PC-9 (cell line): ENCODE results near the gene DENND1A. TPM values are rescaled to one million over a fixed set of nuclear protein-coding genes. Genes with fewer than 3 reads are reported as not detected.

Experiments
- BruUV-seq: library from RNA; stranded (reverse); fragments of 400-500 nt; replicated peaks from 2 replicates; lab custom pipeline; 2021; lab: Mats Ljungman, UMichigan
- CTCF ChIA-PET: fragments of 300-600 bp; sonication (Branson Sonifier 250); formaldehyde crosslinking; loops from one replicate; lab custom pipeline; 2022; ENCODE audit warnings: antibody characterized with exemption; lab: Charles Lee
- POLR2A ChIA-PET: fragments of 300-600 bp; sonication (Branson Sonifier 250); formaldehyde crosslinking; loops from one replicate; lab custom pipeline; 2022; ENCODE audit warnings: antibody characterized with exemption; ENCODE audit not compliant: unreplicated experiment; lab: Charles Lee
- DNase-seq, 2 experiments: peaks; one replicate each; pipeline versions ENCODE4 v3.0.0 to v3.0.0-alpha.2; 2015 to 2022; ENCODE audit warnings: mixed read lengths in 1 of 2
- H2AFZ ChIP-seq: fragments of 200-600 bp; sonication (generic); 2 replicates; pipeline ENCODE4 v1.8.1; 2017; ENCODE audit warnings: antibody characterized with exemption
- H3F3A ChIP-seq: fragments of 200-600 bp; sonication (generic); 2 replicates; pipeline ENCODE4 v1.8.1; 2017; ENCODE audit warnings: antibody characterized with exemption, mild to moderate bottlenecking, low read depth; ENCODE audit not compliant: insufficient read depth
- H3K27ac ChIP-seq: fragments of 200-600 bp; sonication (generic); 2 replicates; pipeline ENCODE4 v1.6.1; 2016; ENCODE audit warnings: mixed run types
- H3K27me3 ChIP-seq: fragments of 200-600 bp; sonication (generic); 2 replicates; pipeline ENCODE4 v1.6.1; 2016; ENCODE audit warnings: low read depth, mixed run types; ENCODE audit not compliant: insufficient read depth
- H3K36me3 ChIP-seq: fragments of 200-600 bp; sonication (generic); 2 replicates; pipeline ENCODE4 v1.6.1; 2016; ENCODE audit warnings: low read depth, mixed run types
- H3K4me1 ChIP-seq: fragments of 200-600 bp; sonication (generic); replicated peaks from 2 replicates; pipeline ENCODE4 v1.6.1; 2016; ENCODE audit warnings: mixed run types; ENCODE audit not compliant: insufficient read depth
- H3K4me2 ChIP-seq: fragments of 200-600 bp; sonication (generic); 2 replicates; pipeline ENCODE4 v1.6.1; 2017; ENCODE audit warnings: mixed run types
- H3K4me3 ChIP-seq: fragments of 200-600 bp; sonication (generic); 2 replicates; pipeline ENCODE4 v1.6.1; 2016; ENCODE audit warnings: mixed run types
- H3K79me2 ChIP-seq: fragments of 200-600 bp; sonication (generic); 2 replicates; pipeline ENCODE4 v1.6.1; 2017; ENCODE audit warnings: low read depth, mixed run types
- H3K9me2 ChIP-seq: fragments of 200-600 bp; sonication (generic); 2 replicates; pipeline ENCODE4 v1.8.1; 2017; ENCODE audit warnings: mild to moderate bottlenecking; ENCODE audit not compliant: insufficient read depth
- H3K9me3 ChIP-seq: fragments of 200-600 bp; sonication (generic); 2 replicates; pipeline ENCODE4 v1.8.1; 2016; ENCODE audit warnings: low read depth; ENCODE audit not compliant: insufficient read depth
- H4K20me1 ChIP-seq: fragments of 200-600 bp; sonication (generic); 2 replicates; pipeline ENCODE4 v1.8.1; 2017; ENCODE audit not compliant: insufficient read depth
- EZH2 ChIP-seq: fragments of 200-600 bp; sonication (generic); IDR thresholded peaks from 2 replicates; pipeline ENCODE4 v1.8.0; 2017; ENCODE audit warnings: antibody characterized with exemption, low read depth
- intact Hi-C: fragments of 100-400 bp; cut with micrococcal nuclease; formaldehyde crosslinking; loops from one replicate; pipeline ENCODE4 v1.10.0; 2022; ENCODE audit not compliant: unreplicated experiment
- total RNA-seq: library from RNA; stranded (reverse); gene quantifications from 2 replicates; pipeline ENCODE4 v1.2.3, GENCODE V29; 2021
- TF ChIP-seq, protein P1 (sequence below): fragments of 200-600 bp; sonication (generic); conservative IDR thresholded peaks from 2 replicates; pipeline ENCODE4 v1.6.1; 2017; ENCODE audit warnings: mixed run types, antibody characterized with exemption, mild to moderate bottlenecking, moderate library complexity

Gene DENND1A
- total RNA-seq, 1 experiment from 2014 or later, result 37.7 TPM

DNA sequence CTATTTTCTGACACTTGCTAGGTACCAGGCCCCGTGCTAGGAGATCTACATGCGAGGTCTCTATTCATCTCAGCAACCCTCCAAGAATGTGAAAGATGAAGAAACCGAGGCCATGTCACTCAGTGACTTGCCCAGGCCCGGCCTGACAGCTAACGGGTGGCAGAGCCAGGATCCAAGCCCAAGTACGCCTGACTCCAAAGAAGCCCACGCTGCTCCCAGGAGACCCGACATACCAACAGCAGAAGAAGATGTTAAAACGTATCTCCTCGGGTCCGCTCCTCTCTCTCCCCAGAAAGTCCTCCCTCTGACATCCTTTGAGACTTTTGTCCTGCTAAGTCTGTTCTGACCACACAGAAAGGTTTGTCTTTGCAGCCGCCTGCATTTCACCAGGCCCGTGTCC, 508.7 kb downstream of the DENND1A start:
- Histone ChIP-seq H3K4me3 (no peak overlapping the region), H3F3A (no peaks in the 10 kb centered on the region)

DNA sequence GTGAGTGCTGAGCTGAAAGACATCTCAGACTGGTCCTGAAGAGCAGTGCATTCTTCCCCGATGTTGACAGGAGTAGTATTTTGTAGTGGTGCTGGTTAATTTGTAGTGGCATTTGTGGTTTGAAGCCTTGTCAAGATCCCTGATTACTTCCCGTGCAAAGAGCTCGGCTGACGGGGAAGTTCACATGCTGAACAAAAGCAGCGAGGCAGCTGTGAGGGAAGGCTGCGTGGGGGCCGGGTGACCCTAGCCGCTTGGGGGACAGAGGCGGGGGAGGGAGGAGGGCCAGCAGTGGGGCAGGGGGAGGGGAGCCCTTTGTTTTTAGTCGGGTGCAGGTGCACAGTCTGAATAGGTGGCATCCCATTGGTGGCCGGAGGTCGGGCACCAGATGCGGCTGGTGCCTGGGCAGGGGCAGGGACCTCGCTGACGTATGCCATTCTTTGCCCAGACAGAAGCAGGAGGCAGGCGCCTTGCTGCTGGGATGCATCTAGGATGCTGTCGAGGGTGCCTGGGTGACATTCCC, 509.3 kb downstream of the DENND1A start:
- H3F3A ChIP-seq, result no peaks in the 10 kb centered on the region
- H4K20me1 ChIP-seq, result peaks cover 4% of the 10 kb centered on the region; the same call in 1 of the 2 replicates
- no peak overlapping the region for H3K27ac ChIP-seq
- no peaks in the 10 kb centered on the region for H3K36me3 ChIP-seq
- no TSS peak for BruUV-seq
- ChIA-PET POLR2A (no interaction called here), CTCF (no interaction called here)
- DNase-seq, result no peak
- no peak overlapping the region for H2AFZ ChIP-seq
- H3K4me3 ChIP-seq, result no peak overlapping the region
- TF ChIP-seq, protein P1, sequence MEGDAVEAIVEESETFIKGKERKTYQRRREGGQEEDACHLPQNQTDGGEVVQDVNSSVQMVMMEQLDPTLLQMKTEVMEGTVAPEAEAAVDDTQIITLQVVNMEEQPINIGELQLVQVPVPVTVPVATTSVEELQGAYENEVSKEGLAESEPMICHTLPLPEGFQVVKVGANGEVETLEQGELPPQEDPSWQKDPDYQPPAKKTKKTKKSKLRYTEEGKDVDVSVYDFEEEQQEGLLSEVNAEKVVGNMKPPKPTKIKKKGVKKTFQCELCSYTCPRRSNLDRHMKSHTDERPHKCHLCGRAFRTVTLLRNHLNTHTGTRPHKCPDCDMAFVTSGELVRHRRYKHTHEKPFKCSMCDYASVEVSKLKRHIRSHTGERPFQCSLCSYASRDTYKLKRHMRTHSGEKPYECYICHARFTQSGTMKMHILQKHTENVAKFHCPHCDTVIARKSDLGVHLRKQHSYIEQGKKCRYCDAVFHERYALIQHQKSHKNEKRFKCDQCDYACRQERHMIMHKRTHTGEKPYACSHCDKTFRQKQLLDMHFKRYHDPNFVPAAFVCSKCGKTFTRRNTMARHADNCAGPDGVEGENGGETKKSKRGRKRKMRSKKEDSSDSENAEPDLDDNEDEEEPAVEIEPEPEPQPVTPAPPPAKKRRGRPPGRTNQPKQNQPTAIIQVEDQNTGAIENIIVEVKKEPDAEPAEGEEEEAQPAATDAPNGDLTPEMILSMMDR, result no peak
- TF ChIP-seq EZH2, result no peak
- H3K9me3 ChIP-seq, result no peaks in the 10 kb centered on the region
- H3K4me1 ChIP-seq, result peaks cover 8% of the 10 kb centered on the region; the same call in 1 of the 2 replicates
- H3K79me2 ChIP-seq, result no peaks in the 10 kb centered on the region
- H3K4me2 ChIP-seq, result no peak overlapping the region
- intact Hi-C loops, result loop anchor here (10.0 kb wide), 1 partner anchor 694 kb away; no protein-coding TSS in a partner anchor
- no peaks in the 10 kb centered on the region for H3K9me2 ChIP-seq
- no peaks in the 10 kb centered on the region for H3K27me3 ChIP-seq

More for the DNA sequence above, 508.7 kb downstream of the DENND1A start:
- no peaks in the 10 kb centered on the region for H3K9me3 ChIP-seq
- intact Hi-C loops, result loop anchor here (10.0 kb wide), 1 partner anchor 694 kb away; no protein-coding TSS in a partner anchor
- H4K20me1 ChIP-seq, result peaks cover 4% of the 10 kb centered on the region; the same call in 1 of the 2 replicates
- ChIA-PET POLR2A (interaction anchor here (0.6 kb wide), 1 partner anchor 14 kb away, joined by 3 read pairs; no protein-coding TSS in a partner anchor), CTCF (no interaction called here)
- H3K4me2 ChIP-seq, result no peak overlapping the region
- no peak overlapping the region for H2AFZ ChIP-seq
- no peak for DNase-seq
- BruUV-seq, result no TSS peak
- no peaks in the 10 kb centered on the region for H3K79me2 ChIP-seq
- peaks cover 8% of the 10 kb centered on the region; the same call in 1 of the 2 replicates for H3K4me1 ChIP-seq
- H3K9me2 ChIP-seq, result no peaks in the 10 kb centered on the region
- TF ChIP-seq, protein P1, result no peak
- no peak for TF ChIP-seq EZH2
- H3K36me3 ChIP-seq, result no peaks in the 10 kb centered on the region
- H3K27ac ChIP-seq, result no peak overlapping the region
- H3K27me3 ChIP-seq, result no peaks in the 10 kb centered on the region

DNA sequence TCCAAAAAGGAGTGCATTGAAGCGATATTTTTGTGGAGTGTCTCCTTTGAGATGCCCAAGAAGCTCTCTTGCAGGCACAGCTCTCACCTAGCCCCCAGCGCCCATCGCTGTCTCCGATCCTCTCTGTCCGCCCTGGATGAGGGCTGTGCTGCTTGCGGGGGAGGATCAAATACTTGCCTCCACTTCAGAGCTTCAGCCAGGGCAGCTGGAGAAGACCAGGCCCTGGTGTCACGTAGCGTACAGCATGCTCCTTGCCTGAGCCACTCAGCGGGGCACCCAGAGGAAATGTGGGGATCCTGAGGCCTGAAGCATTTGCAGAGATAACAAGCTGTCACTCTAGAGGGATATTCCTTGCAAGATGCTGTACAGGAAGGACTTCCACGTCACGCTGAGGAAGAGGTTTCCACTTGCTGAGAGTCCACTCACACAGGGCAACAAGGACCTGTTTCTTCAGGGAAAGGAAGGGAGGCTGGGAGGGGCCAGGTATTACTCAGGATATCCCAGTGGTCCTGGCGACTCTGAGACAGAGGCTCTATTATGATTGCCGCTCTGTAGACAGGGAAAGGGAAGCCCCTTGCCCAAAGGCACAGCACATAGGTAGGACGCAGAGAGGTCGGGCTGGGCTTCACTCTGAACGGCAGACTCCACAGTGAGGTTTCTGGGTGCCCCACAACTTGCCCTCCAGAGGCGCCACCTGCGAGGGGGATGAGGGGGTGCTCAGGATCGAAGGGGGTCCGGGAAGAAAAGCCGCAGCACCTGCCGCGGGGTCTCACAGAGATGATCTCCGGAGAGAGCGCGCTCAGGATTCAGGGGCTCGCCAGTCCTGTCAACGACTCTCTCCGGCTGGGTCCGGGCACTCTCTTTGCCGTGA, 510.0 kb downstream of the DENND1A start:
- H3K4me1 ChIP-seq, result peaks cover 8% of the 10 kb centered on the region; the same call in 1 of the 2 replicates
- no peaks in the 10 kb centered on the region for H3K79me2 ChIP-seq
- H3K4me3 ChIP-seq, result no peak overlapping the region
- no peak overlapping the region for H3K4me2 ChIP-seq
- no TSS peak for BruUV-seq
- H3K9me2 ChIP-seq, result no peaks in the 10 kb centered on the region
- H4K20me1 ChIP-seq, result peaks cover 4% of the 10 kb centered on the region
- ChIA-PET POLR2A (no interaction called here), CTCF (no interaction called here)
- H3F3A ChIP-seq, result no peaks in the 10 kb centered on the region
- no peak overlapping the region for H3K27ac ChIP-seq
- no peak overlapping the region for H2AFZ ChIP-seq
- H3K36me3 ChIP-seq, result no peaks in the 10 kb centered on the region
- H3K27me3 ChIP-seq, result no peaks in the 10 kb centered on the region
- DNase-seq, result no peak
- H3K9me3 ChIP-seq, result no peaks in the 10 kb centered on the region
- no peak for TF ChIP-seq EZH2
- TF ChIP-seq, protein P1, result no peak
- intact Hi-C loops, result loop anchor here (10.0 kb wide), 1 partner anchor 695 kb away; no protein-coding TSS in a partner anchor
